ENCODE data around the gene LSM14A.

- no peak for TF ChIP-seq POLR2AphosphoS5 (IDR thresholded peaks at IDR 0.05)
- TF ChIP-seq CTCF (IDR thresholded peaks at IDR 0.05), result no peak
- TF ChIP-seq POLR2A (IDR thresholded peaks at IDR 0.05), result no peak
Observed at GRCh38 chr19:34217952-34218817, 45.9 kb downstream of the LSM14A start.

Data from breast epithelium (tissue), 3 donors.